Hepatocyte (in vitro differentiated cells): Measurements from ENCODE around the gene INSR.

Experiments used
- EZH2 ChIP-seq: fragments of 200-600 bp; sonication (generic); IDR thresholded peaks from 2 replicates; pipeline ENCODE4 v1.6.1; 2016; ENCODE audit warnings: antibody characterized with exemption, mild to moderate bottlenecking, borderline replicate concordance
- TF ChIP-seq, protein P1 (sequence below): fragments of 200-600 bp; sonication (generic); IDR thresholded peaks from 2 replicates; pipeline ENCODE4 v1.5.1; 2016; ENCODE audit warnings: antibody characterized with exemption, mild to moderate bottlenecking; ENCODE audit not compliant: poor library complexity

DNA sequence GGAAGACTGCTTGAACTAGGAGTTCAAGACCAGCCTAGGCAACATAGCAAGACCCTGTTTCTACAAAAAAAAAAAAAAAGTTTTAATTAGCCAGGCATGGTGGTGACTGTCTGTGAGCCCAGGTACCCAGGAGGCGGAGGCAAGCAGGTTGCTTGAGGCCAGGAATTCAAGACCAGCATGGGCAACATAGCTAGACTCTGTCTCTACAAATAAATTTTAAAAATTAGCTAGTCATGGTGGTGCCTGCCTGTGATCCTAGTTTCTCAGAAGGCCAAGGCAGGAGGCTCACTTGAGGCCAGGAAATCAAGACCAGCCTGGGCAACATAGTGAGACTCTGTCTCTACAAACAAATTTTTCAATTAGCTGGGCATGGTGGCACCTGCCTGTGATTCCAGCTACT, 6.1 kb downstream of the INSR start:
- TF ChIP-seq, protein P1, sequence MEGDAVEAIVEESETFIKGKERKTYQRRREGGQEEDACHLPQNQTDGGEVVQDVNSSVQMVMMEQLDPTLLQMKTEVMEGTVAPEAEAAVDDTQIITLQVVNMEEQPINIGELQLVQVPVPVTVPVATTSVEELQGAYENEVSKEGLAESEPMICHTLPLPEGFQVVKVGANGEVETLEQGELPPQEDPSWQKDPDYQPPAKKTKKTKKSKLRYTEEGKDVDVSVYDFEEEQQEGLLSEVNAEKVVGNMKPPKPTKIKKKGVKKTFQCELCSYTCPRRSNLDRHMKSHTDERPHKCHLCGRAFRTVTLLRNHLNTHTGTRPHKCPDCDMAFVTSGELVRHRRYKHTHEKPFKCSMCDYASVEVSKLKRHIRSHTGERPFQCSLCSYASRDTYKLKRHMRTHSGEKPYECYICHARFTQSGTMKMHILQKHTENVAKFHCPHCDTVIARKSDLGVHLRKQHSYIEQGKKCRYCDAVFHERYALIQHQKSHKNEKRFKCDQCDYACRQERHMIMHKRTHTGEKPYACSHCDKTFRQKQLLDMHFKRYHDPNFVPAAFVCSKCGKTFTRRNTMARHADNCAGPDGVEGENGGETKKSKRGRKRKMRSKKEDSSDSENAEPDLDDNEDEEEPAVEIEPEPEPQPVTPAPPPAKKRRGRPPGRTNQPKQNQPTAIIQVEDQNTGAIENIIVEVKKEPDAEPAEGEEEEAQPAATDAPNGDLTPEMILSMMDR = no peak
- no peak for TF ChIP-seq EZH2
